Smooth muscle cell (in vitro differentiated cells): ENCODE results near the gene SFXN1. TPM values are rescaled to one million over a fixed set of nuclear protein-coding genes. Genes with fewer than 3 reads are reported as not detected.

Experiments used
- DNase-seq: peaks from one replicate; lab custom pipeline; 2025; ENCODE audit not compliant: unreplicated experiment; lab: John Stamatoyannopoulos, UW
- H2AFZ ChIP-seq: fragments of 200-600 bp; sonication (generic); 2 replicates; pipeline ENCODE4 v1.6.0; 2016; ENCODE audit warnings: antibody characterized with exemption, low read depth, mild to moderate bottlenecking
- H3F3A ChIP-seq: fragments of 200-600 bp; sonication (generic); 2 replicates; pipeline ENCODE4 v1.6.0; 2017; ENCODE audit warnings: antibody characterized with exemption, low read depth
- H3K27ac ChIP-seq: fragments of 200-600 bp; sonication (generic); 2 replicates; pipeline ENCODE4 v1.5.1; 2016; ENCODE audit warnings: low read depth, mild to moderate bottlenecking
- H3K27me3 ChIP-seq: fragments of 200-600 bp; sonication (generic); 2 replicates; pipeline ENCODE4 v1.6.1; 2016; ENCODE audit warnings: low read depth, mild to moderate bottlenecking
- H3K36me3 ChIP-seq: fragments of 200-600 bp; sonication (generic); 2 replicates; pipeline ENCODE4 v1.5.1; 2016; ENCODE audit warnings: low read depth
- H3K4me1 ChIP-seq: fragments of 200-600 bp; sonication (generic); 2 replicates; pipeline ENCODE4 v1.5.1; 2016; ENCODE audit warnings: low read depth
- H3K4me2 ChIP-seq: fragments of 200-600 bp; sonication (generic); 2 replicates; pipeline ENCODE4 v1.6.0; 2016; ENCODE audit warnings: mild to moderate bottlenecking
- H3K4me3 ChIP-seq: fragments of 200-600 bp; sonication (generic); 2 replicates; pipeline ENCODE4 v1.5.1; 2016; ENCODE audit warnings: mild to moderate bottlenecking
- H3K79me2 ChIP-seq: fragments of 200-600 bp; sonication (generic); 2 replicates; pipeline ENCODE4 v1.6.0; 2016; ENCODE audit warnings: low read depth, mild to moderate bottlenecking
- H3K9ac ChIP-seq: fragments of 200-600 bp; sonication (generic); 2 replicates; pipeline ENCODE4 v1.6.0; 2016; ENCODE audit warnings: low read depth
- H3K9me3 ChIP-seq: fragments of 200-600 bp; sonication (generic); replicated peaks from 2 replicates; pipeline ENCODE4 v1.5.1; 2016; ENCODE audit warnings: low read depth
- H4K20me1 ChIP-seq: fragments of 200-600 bp; sonication (generic); 2 replicates; pipeline ENCODE4 v1.6.0; 2016; ENCODE audit warnings: low read depth
- CTCF ChIP-seq: fragments of 200-600 bp; sonication (generic); IDR thresholded peaks from 2 replicates; pipeline ENCODE4 v1.5.1; 2017; ENCODE audit warnings: borderline replicate concordance, mild to moderate bottlenecking, antibody characterized with exemption; ENCODE audit not compliant: insufficient read depth, poor library complexity, severe bottlenecking
- WGBS: methylation state at CpG from one replicate; pipeline ENCODE4 v1.1.7; 2016; ENCODE audit warnings: low lambda C conversion rate; 5-methylcytosine and 5-hydroxymethylcytosine counted together
- polyA plus RNA-seq: library from polyadenylated mRNA; unstranded; fragments of >200 nt; fragmentation: Nextera tagmentation; extraction: Ambion mirVana; gene quantifications from 2 replicates; pipeline ENCODE4 v1.2.1, GENCODE V29; 2016
- total RNA-seq: library from RNA; depleted of rRNA; stranded (reverse); fragments of >200 nt; gene quantifications from 2 replicates; pipeline ENCODE4 v1.2.3, GENCODE V29; 2014

The SFXN1 gene
- total and polyA plus RNA-seq, 2 experiments from 2014 or later: 63.9 to 136 TPM

GRCh38 chr5:175513726-175514125 lies 35.4 kb downstream of the SFXN1 start:
- H3K4me2 ChIP-seq: no peak overlapping the region
- H2AFZ ChIP-seq: no peak overlapping the region
- H3K36me3 ChIP-seq: peaks cover 19% of the 10 kb centered on the region
- no peaks in the 10 kb centered on the region for H3K79me2 ChIP-seq
- DNase-seq: no peak
- peaks cover 18% of the 10 kb centered on the region for H3F3A ChIP-seq
- TF ChIP-seq CTCF: no peak
- H3K9ac ChIP-seq: no peak overlapping the region
- WGBS: 99% methylated on average over 7 of the region's 7 CpGs
- no peaks in the 10 kb centered on the region for H3K9me3 ChIP-seq
- H4K20me1 ChIP-seq: peaks cover 35% of the 10 kb centered on the region
- H3K27ac ChIP-seq: no peak overlapping the region
- H3K4me3 ChIP-seq: no peak overlapping the region
- H3K4me1 ChIP-seq: peaks cover 3% of the 10 kb centered on the region
- no peaks in the 10 kb centered on the region for H3K27me3 ChIP-seq

- Histone ChIP-seq H3K4me1 (peaks cover 3% of the 10 kb centered on the region), H3K4me2 (peak overlapping the region; percentile 17), H4K20me1 (peaks cover 6% of the 10 kb centered on the region), H3F3A (peaks cover 18% of the 10 kb centered on the region), H3K27ac (peak overlapping the region; percentile 85), H3K9me3 (no peaks in the 10 kb centered on the region), H3K79me2 (no peaks in the 10 kb centered on the region), H3K36me3 (no peaks in the 10 kb centered on the region), H3K27me3 (no peaks in the 10 kb centered on the region), H2AFZ (no peak overlapping the region), H3K9ac (peak overlapping the region; percentile 14), H3K4me3 (no peak overlapping the region)
- no peak for TF ChIP-seq CTCF
- WGBS: 87% methylated on average over 10 of the region's 10 CpGs
- no peak for DNase-seq
Observed at GRCh38 chr5:175516933-175517823, 38.8 kb downstream of the SFXN1 start.

GRCh38 chr5:175517824-175518450 lies 39.6 kb downstream of the SFXN1 start:
- no peak for DNase-seq
- H3K36me3 ChIP-seq: no peaks in the 10 kb centered on the region
- no peak for TF ChIP-seq CTCF
- H3K9ac ChIP-seq: peak overlapping the region; percentile 14
- WGBS: 27% methylated on average over 7 of the region's 7 CpGs
- H3F3A ChIP-seq: peaks cover 18% of the 10 kb centered on the region
- no peaks in the 10 kb centered on the region for H3K9me3 ChIP-seq
- H3K4me2 ChIP-seq: peak overlapping the region; percentile 30
- H4K20me1 ChIP-seq: peaks cover 6% of the 10 kb centered on the region
- H3K27ac ChIP-seq: peak overlapping the region; percentile 85
- no peak overlapping the region for H3K4me3 ChIP-seq
- H3K79me2 ChIP-seq: no peaks in the 10 kb centered on the region
- H3K4me1 ChIP-seq: peaks cover 3% of the 10 kb centered on the region
- H3K27me3 ChIP-seq: no peaks in the 10 kb centered on the region
- H2AFZ ChIP-seq: no peak overlapping the region
